GM19438 (cell line): Measurements from ENCODE around the gene SFRP5.

Source experiments
- ATAC-seq: cut with Tn5 transposase; IDR thresholded peaks from one replicate; pipeline ENCODE4 v1.9.1; 2021; ENCODE audit warnings: low read depth; ENCODE audit not compliant: unreplicated experiment

The SFRP5 gene, protein sequence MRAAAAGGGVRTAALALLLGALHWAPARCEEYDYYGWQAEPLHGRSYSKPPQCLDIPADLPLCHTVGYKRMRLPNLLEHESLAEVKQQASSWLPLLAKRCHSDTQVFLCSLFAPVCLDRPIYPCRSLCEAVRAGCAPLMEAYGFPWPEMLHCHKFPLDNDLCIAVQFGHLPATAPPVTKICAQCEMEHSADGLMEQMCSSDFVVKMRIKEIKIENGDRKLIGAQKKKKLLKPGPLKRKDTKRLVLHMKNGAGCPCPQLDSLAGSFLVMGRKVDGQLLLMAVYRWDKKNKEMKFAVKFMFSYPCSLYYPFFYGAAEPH

DNA sequence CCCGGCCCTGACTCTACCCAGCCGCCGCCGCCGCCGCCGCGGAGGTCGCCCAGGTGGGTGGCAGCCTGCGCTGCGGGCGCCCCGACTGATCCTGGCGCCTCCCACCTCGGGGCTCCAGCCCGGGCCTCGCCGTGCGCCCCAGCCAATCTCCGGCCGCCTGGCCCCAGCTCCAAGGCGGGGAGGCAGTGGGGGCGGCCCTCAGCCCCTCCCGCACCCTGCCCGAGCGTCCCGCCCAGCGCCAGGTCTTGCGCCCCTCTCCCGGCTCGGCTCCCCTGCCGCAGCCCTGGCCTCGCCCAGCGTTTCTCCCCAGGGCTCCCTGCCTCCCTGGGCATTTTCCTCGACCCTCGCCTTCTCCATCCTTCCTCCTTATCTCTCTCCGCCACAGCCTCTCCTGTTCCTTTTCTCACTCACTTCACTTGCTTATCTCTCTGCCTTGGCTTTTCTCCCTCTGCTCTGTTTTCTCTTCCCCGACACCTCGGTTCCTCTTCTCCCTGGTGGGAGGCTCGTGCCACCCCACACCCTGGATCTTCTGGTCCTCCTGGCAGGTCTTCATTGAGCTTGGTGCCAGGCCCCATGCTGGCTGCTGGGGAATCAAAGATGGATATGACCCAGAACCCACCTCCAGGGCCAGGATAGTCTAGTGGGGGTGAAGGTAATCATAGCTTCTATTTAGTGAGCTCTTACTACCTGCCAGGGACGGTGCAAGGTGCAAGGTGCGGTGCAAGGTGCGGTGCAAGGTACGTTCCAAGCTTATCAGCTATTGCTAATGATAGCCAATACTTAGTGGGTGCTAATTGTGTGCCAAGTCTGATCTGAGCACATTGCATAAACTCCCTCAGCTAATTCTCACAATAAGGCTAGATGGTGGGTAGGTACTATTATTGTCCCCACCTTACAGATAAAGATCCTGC lies at the start of gene SFRP5:
TSS of gene SFRP5 (minus strand) at position 87 of the 911 bp plus-strand sequence. CDS start 166 bp downstream, outside the sequence.
- no peak for ATAC-seq

DNA sequence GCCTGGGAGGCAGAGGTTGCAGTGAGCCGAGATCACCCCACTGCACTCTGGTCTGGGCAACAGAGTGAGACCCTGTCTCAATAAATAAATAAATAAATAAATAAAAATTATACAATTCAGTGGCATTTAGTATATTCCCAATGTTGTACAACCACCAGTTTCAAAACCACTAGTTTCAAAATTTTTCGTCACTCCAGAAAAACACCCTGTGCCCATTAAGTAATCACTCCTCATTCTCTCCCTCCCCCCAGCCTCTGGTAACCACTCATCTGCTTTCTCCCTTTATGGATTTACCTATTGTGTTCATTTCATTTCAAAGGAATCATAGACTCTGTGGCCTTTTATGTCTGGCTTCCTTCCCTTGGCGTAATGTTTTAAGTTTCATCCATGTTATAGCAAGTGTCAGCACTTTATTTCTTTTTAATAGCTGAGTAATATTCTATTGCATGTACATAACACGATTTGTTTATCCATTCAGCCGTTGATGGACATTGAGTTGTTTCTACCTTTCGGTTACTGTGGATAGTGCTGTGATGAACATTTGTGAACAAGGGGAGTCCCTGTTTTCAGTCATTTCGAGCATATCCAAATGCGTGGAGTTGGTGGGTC lies 48.4 kb upstream of the SFRP5 start:
- no peak for ATAC-seq

DNA sequence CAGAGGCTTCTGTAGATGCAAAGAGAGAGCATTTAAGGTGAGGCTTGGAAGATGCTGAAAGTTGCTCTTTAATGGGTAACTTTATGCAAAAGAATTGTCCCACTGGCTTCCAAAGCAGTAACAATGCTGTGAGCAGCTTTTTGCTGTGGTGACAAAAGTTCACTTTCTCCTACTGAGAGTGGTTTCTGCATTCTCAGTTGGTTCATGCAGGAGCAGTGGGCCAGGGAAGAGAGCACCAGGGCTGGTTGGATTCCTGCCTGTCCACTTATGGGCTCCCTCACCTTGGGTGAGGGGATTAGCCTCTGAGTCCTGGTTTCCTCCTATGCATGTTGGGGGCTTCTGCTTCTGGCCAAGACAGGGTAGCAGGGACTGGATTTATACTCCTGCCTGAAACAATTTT lies 46.8 kb upstream of the SFRP5 start:
- no peak for ATAC-seq

DNA sequence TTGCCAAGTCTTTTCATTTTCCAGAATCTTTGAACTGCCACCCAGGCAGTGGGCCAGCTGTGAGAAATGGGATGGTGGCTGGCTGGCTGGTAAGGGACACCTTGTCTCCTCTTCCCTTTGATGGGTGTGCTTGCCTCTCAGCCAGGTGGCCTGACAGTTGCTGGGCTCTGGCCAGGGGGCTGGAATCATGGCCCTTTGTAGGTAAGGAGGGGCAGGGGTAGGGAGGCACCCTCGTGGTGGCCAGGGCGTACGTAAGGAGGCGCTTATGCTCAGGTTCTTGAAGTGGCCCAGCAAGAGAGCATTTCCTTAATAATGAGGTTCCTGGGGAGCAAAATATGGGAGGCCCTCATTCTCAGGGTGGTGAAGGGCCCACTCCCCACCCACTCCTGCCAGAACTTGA lies 44.8 kb upstream of the SFRP5 start:
- ATAC-seq, result no peak

DNA sequence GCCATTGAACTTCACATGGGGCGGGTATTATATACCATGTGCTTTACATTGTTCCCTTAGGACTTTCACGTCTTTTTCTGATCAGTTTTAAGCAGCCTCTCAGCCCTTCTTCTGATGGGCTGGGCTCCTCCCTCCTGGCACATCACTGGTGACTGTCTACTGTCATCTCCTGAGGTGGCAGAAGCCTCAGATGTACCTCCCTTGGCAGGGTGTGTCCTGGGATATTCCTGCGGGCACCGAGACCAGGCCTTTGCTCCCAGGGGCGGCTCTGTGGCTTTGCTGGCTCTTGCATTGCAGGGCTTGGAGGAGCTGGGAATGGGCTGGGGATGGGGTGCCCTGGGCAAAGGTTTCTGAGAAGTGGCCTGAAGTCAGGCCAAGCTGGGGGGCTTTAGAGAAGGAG lies 43.2 kb upstream of the SFRP5 start:
- no peak for ATAC-seq

DNA sequence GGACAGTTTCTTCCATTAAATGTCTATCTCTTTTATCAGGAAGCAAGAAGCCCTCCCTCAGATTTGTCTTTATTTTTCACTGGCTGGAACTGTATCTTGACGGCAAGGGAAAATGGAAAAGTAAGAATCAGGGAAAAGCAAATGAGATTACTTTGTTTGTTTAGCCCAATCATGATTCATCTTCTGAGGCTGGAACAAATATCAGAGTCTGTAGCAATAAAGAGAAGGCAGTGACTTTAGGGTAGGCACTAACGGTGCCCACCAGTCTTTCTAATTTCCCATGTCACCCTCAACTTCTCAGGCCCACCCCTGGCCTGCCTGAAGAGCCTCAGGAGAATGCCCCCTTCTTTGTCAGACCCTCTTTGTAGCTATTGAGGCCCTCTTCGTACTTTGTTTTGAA lies 41.5 kb upstream of the SFRP5 start:
- no peak for ATAC-seq

DNA sequence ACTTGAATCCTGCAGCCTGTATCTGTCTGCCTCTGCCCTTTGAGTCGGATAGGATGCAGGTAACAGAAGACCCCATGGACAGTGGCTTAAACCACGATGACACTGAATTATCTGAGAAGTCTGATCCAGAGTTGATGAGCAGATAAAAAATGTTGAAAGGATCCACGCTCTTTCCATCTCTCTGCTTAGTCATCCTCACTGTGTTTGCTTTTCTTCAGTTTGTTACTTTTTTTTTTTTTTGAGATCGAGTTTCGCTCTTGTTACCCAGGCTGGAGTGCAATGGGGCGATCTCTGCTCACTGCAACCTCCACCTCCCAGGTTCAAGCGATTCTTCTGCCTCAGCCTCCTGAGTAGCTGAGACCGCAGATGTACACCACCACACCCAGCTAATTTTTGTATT lies 40.9 kb upstream of the SFRP5 start:
- ATAC-seq, result no peak

DNA sequence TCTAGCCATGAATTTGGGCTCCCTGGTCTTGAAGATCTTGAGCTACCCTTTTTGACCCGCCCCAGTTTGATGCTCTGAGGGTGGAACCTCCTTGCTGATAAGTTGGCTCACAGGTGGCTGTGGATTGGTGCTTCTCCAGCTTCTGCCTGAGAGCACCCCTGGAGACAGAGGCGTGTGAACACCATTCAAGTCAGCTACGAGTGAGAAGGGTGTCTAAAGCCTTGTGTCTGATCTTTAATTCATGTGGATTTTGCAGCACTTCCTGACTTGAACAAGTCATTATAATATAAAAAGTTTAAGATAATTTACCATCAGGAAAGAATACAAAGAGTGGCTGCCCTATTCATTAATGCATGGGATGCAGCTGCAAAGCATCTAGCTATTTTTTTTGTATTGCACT lies 40.2 kb upstream of the SFRP5 start:
- no peak for ATAC-seq

DNA sequence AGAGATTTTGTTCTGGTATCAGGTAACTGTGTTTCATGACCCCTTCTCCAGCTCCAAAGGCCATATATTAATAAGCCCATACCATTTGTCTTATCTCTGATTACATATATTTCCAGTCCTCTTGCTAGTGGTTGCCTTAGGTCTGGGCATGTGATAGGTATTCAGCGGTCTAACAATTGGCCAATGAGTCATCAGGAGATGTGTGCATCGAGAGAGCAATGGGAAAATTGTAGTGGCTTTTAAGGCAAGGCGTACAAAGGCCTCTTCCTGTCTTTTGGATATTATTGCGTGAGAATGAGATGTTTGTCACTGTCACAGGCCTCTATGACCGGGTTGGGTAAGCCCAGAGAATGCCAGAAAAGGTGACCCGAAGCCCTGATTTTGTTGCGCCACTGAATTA lies 38.6 kb upstream of the SFRP5 start:
- ATAC-seq, result no peak

DNA sequence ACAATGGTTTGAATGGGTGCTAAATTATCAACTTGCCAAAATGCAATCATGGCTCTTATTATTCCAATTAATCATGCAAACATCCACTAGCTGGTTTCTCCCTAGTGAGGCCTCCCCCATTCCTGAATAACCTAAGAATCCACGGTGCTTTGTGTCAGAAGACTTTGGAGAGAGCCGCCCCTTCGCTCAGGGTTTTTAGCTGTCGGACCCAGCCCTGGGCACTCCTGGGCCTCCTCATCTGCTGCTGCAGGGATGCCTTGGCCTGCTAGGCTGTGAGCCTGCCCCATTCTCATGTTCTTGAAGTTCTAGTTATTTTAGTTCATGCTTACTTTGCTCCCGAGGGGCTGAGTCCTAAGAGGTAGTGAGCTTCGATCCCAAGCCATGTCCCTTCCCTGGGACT lies 34.1 kb upstream of the SFRP5 start:
- no peak for ATAC-seq

DNA sequence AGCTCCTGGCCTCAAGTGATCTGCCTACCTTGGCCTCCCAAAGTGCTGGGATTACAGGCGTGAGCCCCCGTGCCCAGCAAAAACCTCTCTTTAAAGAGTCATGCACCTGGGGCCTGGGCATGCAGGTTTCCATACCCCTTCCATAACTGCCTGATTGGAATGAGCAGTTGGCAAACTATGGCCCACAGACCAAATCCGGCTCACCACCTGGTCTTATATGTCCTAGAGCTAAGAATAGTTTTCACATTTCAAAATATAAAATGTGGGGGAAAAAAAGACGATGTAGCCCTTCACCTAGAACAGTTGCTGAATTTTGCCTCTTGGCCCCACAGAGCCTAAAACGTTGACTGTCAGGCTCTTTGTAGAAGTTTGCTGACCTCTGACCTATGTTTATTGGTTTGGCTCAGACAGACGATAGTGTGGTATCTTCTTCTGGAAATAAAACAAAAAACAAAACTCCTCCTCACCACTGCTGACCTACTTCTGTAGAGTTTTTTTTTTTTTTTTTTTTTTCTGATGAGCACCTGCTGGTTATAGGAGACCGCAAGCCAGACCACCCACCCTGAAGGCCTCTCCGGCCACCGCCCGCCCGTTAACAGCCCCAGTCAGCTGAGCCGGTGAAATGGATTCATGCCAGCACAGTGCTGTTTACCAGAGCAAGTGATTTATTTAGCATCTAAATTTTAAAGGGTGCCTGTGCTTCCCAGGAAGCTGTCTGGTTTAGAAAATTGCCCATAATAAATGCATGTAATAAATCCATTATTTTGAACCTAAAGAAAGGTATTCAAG lies 33.5 kb upstream of the SFRP5 start:
- ATAC-seq, result no peak

DNA sequence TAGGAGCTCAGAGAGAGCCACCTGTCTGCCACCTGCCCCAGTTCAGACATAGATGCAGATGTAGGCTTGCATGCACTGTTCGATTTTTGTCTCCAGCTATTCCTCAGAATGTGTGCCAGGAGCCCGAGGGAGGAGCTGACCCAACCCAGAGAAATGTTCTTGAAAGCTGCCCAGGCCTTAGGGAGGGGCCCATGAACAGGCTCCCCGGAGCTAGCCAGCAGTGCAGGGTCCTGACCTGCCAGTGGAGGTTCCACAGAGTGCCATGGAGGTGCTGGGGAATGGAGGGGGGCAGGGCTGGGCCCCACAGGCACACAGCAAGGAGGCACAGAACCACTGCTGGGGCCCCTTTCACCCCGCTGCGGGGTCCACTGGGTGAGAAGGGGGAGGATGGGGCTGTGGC lies 29.6 kb upstream of the SFRP5 start:
- ATAC-seq, result no peak

DNA sequence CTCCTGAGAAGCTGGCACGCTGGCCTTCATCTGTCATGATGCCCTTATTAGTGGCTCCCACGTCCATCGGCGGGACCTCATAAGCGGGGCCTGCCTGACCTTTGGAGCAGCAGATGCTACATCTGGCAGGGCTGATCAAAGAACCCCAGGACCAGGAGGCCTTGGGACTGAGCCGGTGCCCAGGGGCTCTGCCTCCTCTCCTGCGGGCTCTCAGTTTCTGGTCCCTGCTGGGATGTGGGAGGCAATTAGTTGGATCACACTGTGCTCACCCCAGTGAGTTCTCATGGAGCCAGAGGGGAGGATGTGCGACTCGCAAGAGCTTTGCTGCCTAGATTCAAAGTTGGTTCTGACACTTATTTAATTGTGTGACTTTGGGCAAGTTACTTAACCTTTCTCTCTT lies 28.7 kb upstream of the SFRP5 start:
- ATAC-seq, result no peak

DNA sequence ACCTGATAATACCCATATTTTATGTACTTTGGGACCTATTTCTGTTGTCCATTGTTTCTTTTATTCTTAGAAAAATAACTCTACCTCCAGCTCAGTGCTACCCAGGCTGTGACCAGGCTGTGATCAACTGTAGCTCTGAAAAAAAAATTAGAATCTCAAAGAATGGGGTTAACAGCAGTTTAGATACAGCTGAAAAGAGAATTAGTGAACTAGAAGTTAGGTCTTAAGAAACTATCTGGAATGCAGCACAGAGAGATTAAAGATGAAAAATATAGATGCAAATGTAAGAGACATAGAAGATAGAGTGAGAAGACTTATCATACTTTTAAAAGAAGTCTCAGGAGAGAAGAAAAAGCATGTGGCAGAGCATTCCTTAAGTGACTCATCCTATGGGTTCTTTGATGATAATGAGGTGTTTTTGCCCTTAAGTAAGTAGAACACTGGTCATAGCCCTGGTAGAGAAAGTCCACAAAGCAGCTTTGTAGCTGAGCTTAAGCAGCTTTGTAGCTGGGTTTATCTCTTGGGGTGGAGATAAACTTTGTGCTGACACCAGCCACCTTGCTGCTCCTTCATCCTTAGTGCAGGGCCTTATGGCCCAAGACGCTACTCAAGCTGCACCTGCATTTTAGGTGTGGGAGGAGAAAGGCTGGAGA lies 27.3 kb upstream of the SFRP5 start:
- no peak for ATAC-seq

DNA sequence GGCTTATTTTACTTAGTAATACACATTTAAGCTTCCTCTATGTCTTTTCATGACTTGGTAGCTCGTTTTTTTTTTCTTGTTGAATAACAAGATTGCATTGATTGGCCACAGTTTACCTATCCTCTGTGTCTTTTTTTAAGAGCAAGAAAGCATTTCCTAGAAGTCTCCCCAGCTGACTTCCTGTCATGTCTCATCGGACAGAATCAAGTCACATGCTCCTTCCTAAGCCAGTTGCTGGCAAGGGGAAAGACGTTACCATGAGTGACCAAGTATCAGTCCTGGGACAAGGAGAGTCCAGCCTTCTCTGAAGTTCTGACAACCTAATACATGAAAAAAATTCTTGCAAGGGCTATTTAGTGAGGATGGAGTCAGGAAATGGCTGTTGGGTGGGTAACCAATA lies 24.9 kb upstream of the SFRP5 start:
- no peak for ATAC-seq

DNA sequence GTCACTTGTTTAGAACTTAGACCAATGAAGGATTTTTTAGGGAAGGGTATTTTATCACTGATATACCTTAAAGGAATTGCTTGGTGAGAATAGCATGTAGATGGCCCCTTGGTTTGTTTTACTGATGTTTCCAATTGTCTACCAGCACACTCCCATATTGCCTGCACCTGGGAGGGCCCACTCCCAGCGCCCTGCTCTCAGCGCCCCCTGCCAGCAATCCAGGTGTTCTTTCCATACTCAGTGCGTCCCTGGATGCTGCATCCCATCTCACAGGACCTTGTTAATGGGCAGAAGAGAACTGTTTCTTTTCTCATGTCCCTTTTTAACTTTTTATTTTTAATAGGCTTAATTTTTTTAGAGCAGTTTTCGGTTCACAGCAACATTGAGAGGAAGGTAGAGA lies 24.1 kb upstream of the SFRP5 start:
- ATAC-seq, result no peak

DNA sequence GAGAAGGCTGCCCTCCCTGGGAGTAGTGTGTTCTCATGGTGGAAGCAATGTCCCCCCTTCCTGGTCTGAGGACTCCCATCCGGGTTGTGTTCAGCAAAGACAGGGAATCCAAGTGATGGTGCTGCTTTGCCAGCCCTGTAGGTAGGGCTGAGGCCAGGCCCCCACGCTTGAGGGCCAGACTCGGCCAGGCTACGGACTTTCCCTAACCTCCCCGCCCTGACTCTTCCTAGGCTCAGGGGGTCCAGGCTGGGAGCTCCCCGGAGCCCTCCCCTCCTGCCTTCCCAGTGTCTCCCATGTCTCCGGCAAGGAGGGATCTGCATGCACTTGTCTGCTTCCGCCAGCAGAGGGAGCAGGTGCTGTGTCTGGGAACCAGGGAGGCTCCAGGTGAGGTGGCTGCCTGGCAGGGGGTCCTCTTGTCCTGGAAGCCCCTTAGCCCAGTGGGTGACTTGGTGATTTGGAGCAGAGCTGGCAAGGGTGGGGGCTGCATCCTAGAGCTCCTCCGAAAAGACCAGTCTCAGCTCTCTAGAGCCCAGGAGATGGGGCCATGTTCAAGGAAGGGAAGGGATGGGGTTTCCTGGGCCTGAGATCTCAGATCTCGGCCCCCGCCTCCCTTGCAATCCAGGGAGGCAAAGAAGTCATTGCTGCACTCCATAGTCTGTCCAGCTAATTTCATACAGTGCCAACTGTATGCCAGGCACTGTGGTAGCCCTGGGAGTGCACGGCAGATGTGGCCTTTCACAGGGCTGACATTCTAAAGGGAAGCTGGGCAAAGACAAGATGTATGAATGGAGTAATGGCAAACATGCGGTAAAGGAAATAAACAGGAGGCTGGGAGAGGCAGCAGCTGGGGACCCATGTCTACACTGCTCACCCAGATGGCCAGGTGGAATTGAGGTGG lies 20.3 kb upstream of the SFRP5 start:
- ATAC-seq, result no peak

DNA sequence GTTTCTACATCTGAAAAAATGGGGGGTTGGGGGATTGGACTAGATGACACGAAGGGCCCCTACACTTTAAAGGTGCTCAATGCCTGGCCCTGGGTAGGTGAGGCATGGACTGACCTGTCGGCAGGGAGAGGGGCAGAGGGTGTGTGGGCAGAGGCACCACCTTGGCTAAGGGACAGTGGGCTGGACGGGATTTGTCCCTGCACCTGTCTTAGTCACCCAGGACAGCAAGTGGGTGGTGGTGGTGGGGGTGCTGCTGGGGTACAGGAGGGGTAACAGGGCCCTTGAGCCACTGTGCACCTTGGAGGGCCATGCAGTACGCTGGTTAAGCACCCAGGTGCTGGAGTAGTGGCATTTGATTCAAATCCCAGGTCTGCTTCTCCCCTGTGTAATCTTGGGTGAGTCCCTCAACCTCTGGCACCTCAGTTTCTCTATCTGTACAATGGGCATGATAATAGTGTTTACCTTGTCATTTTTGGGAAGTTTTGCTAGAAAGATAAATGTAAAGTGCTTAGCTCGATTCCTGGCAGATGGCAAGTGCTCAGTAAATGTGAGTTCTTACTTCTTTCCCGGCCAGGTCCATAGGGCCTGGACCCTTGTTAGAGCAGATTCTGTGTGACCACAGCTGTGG lies 18.1 kb upstream of the SFRP5 start:
- ATAC-seq, result no peak
